ENCODE results near the gene PAX2. TPM values are rescaled to one million over a fixed set of nuclear protein-coding genes. Genes with fewer than 3 reads are reported as not detected.

Gene PAX2
- polyA plus RNA-seq, 3 donors = not detected

DNA sequence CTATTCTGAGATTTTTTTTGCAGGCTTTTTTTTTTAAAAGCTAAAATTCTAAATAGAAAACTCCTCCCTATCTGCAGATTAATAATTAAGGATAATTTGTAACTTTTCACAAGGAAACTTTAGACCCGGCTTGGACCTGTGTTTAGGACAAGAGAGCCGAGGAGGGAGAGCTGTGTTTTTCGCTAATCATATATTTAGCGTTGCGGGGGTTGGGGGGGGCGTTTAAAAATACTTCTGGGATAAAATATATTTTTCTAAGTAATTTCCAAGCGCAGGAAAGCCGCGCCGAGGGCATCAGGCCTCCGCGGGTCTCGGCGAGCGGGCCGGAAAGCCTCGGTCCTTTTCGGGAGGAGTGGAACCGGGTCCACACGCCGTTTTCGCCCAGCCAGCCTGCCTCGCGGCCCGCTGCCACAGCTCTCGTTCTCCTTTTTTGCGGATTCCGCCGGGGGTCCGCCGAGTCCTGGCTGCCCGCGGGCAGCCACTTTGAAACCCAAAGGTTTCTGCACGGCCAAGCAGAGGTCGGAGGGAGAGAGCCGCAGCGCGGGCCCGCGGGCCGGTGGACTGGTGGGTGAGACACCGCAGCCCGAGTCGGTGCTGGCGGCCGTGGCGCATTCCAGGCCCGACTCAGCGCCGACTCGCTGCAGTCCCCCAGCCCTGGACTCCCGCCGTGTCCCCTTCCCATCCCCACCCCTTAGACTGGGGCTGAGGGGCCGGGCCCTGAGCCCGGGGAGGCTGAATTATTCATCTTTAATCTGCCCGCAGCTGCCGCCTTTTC, 2.3 kb downstream of the PAX2 start:
- Histone ChIP-seq H3K9ac (ENCODE audit: insufficient read depth, low read length, poor library complexity, severe bottlenecking) (no peak overlapping the region), H3K4me3 (replicated peaks in 1 of 3; ENCODE audit: low read depth in 2 of 3, low read length in 3 of 3) (no peak overlapping the region), H2AFZ (ENCODE audit: insufficient read depth, low read depth, low read length, poor library complexity, severe bottlenecking) (no peak overlapping the region), H3K4me2 (replicated peaks; ENCODE audit: extremely low read depth, low read length, poor library complexity, severe bottlenecking) (no peak overlapping the region), H3K27ac (ENCODE audit: low read depth in 1 of 2, low read length in 2 of 2) (no peak overlapping the region), H3K36me3 (replicated peaks in 1 of 2; ENCODE audit: control insufficient read depth in 1 of 2, insufficient read depth in 2 of 2, low read length in 2 of 2) (no peaks in the 10 kb centered on the region), H3K4me1 (ENCODE audit: control insufficient read depth in 1 of 2, insufficient read depth in 2 of 2, low read length in 2 of 2) (no peaks in the 10 kb centered on the region), H4K20me1 (ENCODE audit: insufficient read depth, low read length) (no peaks in the 10 kb centered on the region), H3K9me3 (replicated peaks in 1 of 2; ENCODE audit: control insufficient read depth in 1 of 2, insufficient read depth in 1 of 2, low read length in 2 of 2) (peaks cover 0 to 42% of the 10 kb centered on the region in 2 donors), H3K79me2 (ENCODE audit: insufficient read depth, low read length) (no peaks in the 10 kb centered on the region), H3K27me3 (ENCODE audit: control insufficient read depth in 2 of 2, insufficient read depth in 2 of 2, low read length in 2 of 2) (peaks cover 86 to 93% of the 10 kb centered on the region in 2 donors)
- Mint-ChIP-seq H3K27me3 (ENCODE audit: low read depth in 3 of 3) (peaks cover 88 to 99% (median 95%) of the 10 kb centered on the region in 3 donors), H3K9me3 (peaks cover 0 to 24% (median 7%) of the 10 kb centered on the region in 7 donors), H3K27ac (peak overlapping the region in 1 of 7 donors; percentile 31), H3K4me3 (peak overlapping the region in 1 of 2 donors; percentile 39), H3K36me3 (peaks cover 0 to 10% of the 10 kb centered on the region in 2 donors), H3K4me1 (peaks cover 7% of the 10 kb centered on the region)
- intact Hi-C loops (cut with micrococcal nuclease) = loop anchor here in 1 of 2 donors (10.0 kb wide), 1 partner anchor 83 kb away; no protein-coding TSS in a partner anchor
- TF ChIP-seq, protein P1, sequence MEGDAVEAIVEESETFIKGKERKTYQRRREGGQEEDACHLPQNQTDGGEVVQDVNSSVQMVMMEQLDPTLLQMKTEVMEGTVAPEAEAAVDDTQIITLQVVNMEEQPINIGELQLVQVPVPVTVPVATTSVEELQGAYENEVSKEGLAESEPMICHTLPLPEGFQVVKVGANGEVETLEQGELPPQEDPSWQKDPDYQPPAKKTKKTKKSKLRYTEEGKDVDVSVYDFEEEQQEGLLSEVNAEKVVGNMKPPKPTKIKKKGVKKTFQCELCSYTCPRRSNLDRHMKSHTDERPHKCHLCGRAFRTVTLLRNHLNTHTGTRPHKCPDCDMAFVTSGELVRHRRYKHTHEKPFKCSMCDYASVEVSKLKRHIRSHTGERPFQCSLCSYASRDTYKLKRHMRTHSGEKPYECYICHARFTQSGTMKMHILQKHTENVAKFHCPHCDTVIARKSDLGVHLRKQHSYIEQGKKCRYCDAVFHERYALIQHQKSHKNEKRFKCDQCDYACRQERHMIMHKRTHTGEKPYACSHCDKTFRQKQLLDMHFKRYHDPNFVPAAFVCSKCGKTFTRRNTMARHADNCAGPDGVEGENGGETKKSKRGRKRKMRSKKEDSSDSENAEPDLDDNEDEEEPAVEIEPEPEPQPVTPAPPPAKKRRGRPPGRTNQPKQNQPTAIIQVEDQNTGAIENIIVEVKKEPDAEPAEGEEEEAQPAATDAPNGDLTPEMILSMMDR (IDR thresholded peaks at IDR 0.05) = no peak
- DNase-seq = no peak
- 2% methylated on average over 42 of the region's 57 CpGs for WGBS (ENCODE audit: insufficient coverage)

DNA sequence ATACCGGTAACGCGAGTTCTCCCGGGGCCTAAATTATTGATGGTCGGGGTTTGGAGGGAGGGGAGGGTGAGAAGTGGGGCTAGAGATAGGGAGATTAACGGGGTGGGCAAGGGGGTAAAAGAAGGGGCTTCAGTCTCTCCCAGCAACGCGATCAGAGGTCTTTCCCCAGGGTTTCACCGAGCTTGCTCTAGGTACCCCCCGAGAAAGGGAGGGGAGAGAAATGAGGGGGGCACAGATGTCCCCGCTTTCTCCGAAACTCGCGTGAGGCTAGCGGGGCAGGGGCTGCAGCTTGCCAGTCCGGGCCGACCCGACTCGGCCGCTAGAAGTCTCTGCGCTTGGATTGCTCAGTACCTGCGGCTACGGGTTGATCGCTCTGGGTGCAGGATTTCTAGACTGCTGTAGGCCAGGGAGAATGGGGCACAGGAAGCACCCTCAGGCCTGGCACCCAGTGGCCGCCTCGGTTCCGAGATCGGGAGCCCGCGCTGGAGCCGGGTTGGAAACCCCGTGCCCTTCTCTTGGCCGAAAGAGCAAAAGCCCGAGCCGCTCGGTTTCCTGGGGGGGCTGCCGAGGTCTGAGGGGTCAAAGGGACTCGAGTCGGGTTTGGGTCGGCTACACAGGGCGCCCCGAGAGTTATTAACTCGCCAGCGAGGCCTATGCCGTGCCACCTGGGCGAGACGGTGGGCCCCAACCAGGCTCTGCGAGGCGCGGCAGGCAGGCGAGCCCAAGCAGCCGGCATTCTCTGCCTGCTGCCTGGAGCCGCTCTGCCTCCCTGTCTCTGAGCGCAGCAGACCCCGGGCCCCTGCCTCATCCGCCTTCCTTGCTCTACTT, 3.1 kb downstream of the PAX2 start:
- peak overlapping the region in 1 of 2 donors; percentile 58 for H3K4me3 Mint-ChIP-seq
- no peaks in the 10 kb centered on the region for H3K36me3 ChIP-seq (replicated peaks in 1 of 2; ENCODE audit: control insufficient read depth in 1 of 2, insufficient read depth in 2 of 2, low read length in 2 of 2)
- peaks cover 0 to 20% (median 7%) of the 10 kb centered on the region in 7 donors for H3K9me3 Mint-ChIP-seq
- no peaks in the 10 kb centered on the region for H4K20me1 ChIP-seq (ENCODE audit: insufficient read depth, low read length)
- TF ChIP-seq, protein P1 (IDR thresholded peaks at IDR 0.05) = no peak
- no peak overlapping the region for H3K27ac Mint-ChIP-seq
- H3K36me3 Mint-ChIP-seq = peaks cover 0 to 6% of the 10 kb centered on the region in 2 donors
- WGBS (ENCODE audit: insufficient coverage) = 2% methylated on average over 50 of the region's 56 CpGs
- no peak overlapping the region for H3K9ac ChIP-seq (ENCODE audit: insufficient read depth, low read length, poor library complexity, severe bottlenecking)
- peaks cover 6% of the 10 kb centered on the region for H3K4me1 Mint-ChIP-seq
- peaks cover 0 to 42% of the 10 kb centered on the region in 2 donors for H3K9me3 ChIP-seq (replicated peaks in 1 of 2; ENCODE audit: control insufficient read depth in 1 of 2, insufficient read depth in 1 of 2, low read length in 2 of 2)
- H3K27me3 ChIP-seq (ENCODE audit: control insufficient read depth in 2 of 2, insufficient read depth in 2 of 2, low read length in 2 of 2) = peaks cover 86 to 93% of the 10 kb centered on the region in 2 donors
- H2AFZ ChIP-seq (ENCODE audit: insufficient read depth, low read depth, low read length, poor library complexity, severe bottlenecking) = no peak overlapping the region
- H3K4me1 ChIP-seq (ENCODE audit: control insufficient read depth in 1 of 2, insufficient read depth in 2 of 2, low read length in 2 of 2) = no peaks in the 10 kb centered on the region
- no peak for DNase-seq
- no peaks in the 10 kb centered on the region for H3K79me2 ChIP-seq (ENCODE audit: insufficient read depth, low read length)
- H3K27me3 Mint-ChIP-seq (ENCODE audit: low read depth in 3 of 3) = peaks cover 85 to 98% (median 95%) of the 10 kb centered on the region in 3 donors
- intact Hi-C loops (cut with micrococcal nuclease) = loop anchor here in 1 of 2 donors (10.0 kb wide), 1 partner anchor 84 kb away; no protein-coding TSS in a partner anchor
- no peak overlapping the region for H3K27ac ChIP-seq (ENCODE audit: low read depth in 1 of 2, low read length in 2 of 2)
- no peak overlapping the region for H3K4me3 ChIP-seq (replicated peaks in 1 of 3; ENCODE audit: low read depth in 2 of 3, low read length in 3 of 3)
- H3K4me2 ChIP-seq (replicated peaks; ENCODE audit: extremely low read depth, low read length, poor library complexity, severe bottlenecking) = no peak overlapping the region

Data from CD14-positive monocyte (primary cell).